ENCODE results near the gene INPP4A. TPM values are rescaled to one million over a fixed set of nuclear protein-coding genes. Genes with fewer than 3 reads are reported as not detected.

INPP4A gene
- total RNA-seq, 4 donors from 2014 or later = 30.7 to 58.9 (median 39.4) TPM

DNA sequence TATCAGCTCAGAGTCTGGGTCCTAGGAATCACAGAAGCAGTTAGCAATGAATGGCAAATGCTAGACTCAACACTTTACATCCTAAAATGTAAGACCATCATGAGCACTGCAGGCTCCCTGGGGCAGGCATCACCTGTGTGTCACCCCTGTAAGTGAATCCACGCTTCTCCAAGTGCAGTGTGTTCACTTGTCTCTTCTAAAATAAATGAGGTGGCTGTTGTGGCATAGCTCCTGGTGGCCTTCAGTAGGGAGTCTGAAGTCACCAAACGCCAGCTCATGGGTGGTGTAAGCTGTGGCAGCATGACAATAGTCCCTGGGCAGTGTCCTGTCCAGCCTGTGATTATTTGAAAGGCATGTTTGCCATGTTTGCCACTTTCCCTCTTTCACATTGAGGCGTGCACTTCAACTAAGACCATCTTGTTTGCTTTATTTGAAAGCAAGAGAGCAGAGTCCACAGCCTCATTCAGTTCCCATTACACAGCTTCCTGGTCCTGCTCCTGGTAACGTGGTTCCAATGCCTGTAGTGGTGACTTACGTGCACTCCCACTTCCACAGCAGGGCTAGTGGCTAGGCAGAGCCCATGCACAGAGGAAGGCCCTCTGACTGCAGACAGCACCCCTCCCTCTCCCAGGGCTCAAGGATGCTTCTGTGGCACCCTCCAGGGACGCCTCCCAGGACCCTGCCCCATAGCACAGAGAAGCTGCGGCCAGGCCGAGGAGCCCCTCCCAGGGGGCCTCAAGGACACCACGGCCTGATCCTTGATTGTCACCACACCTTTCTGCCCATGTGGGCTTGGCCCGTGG, 139.4 kb downstream of the INPP4A start:
- H3K36me3 ChIP-seq = peaks cover 0 to 69% (median 49%) of the 10 kb centered on the region in 4 donors
- TF ChIP-seq EP300 (IDR thresholded peaks at IDR 0.05) (no peak), POLR2AphosphoS5 (IDR thresholded peaks at IDR 0.05) (no peak), POLR2A (IDR thresholded peaks at IDR 0.05; ENCODE audit: low read depth) (no peak)
- TF ChIP-seq, protein P1, sequence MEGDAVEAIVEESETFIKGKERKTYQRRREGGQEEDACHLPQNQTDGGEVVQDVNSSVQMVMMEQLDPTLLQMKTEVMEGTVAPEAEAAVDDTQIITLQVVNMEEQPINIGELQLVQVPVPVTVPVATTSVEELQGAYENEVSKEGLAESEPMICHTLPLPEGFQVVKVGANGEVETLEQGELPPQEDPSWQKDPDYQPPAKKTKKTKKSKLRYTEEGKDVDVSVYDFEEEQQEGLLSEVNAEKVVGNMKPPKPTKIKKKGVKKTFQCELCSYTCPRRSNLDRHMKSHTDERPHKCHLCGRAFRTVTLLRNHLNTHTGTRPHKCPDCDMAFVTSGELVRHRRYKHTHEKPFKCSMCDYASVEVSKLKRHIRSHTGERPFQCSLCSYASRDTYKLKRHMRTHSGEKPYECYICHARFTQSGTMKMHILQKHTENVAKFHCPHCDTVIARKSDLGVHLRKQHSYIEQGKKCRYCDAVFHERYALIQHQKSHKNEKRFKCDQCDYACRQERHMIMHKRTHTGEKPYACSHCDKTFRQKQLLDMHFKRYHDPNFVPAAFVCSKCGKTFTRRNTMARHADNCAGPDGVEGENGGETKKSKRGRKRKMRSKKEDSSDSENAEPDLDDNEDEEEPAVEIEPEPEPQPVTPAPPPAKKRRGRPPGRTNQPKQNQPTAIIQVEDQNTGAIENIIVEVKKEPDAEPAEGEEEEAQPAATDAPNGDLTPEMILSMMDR (IDR thresholded peaks at IDR 0.05) = no peak
- intact Hi-C loops (cut with DNase I) = no loop called here

DNA sequence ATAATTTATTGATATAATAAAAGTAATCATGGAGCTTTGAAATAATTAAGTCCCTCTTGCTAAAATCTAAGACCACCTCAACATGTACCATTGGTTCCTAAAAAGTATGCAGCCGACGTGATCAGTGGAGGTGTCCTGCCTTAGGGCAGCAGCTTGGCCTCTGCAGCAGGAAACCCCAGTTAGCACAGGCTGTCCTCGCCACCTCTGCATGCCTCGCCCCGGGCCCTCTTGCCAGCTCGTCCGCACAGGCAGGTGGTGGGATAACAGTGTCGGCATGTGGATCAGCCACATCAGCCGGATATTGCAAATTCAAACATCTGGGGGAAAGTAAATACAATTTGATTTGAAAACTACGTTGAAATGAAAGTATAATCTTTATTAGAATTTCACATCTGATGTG, 140.7 kb downstream of the INPP4A start:
- H3K27me3 ChIP-seq = no peaks in the 10 kb centered on the region
- peaks cover 0 to 9% (median 4%) of the 10 kb centered on the region in 4 donors for H3K4me1 ChIP-seq
- H3K4me3 ChIP-seq = no peak overlapping the region
- peak; percentile 66 for DNase-seq (ENCODE audit: extremely low spot score)
- H3K36me3 ChIP-seq = peaks cover 0 to 67% (median 51%) of the 10 kb centered on the region in 4 donors
- TF ChIP-seq POLR2A (IDR thresholded peaks at IDR 0.05; ENCODE audit: low read depth) (no peak), EP300 (IDR thresholded peaks at IDR 0.05) (no peak), POLR2AphosphoS5 (IDR thresholded peaks at IDR 0.05) (no peak)
- TF ChIP-seq, protein P1 (IDR thresholded peaks at IDR 0.05) = no peak
- no peaks in the 10 kb centered on the region for H3K9me3 ChIP-seq
- 94% methylated on average over 10 of the region's 10 CpGs for WGBS
- no peak overlapping the region for H3K27ac ChIP-seq (replicated peaks in 1 of 4)
- intact Hi-C loops (cut with DNase I) = no loop called here

More for the DNA sequence above, 139.4 kb downstream of the INPP4A start:
- Histone ChIP-seq H3K4me1 (peaks cover 0 to 9% (median 4%) of the 10 kb centered on the region in 4 donors), H3K27me3 (no peaks in the 10 kb centered on the region), H3K4me3 (no peak overlapping the region), H3K27ac (replicated peaks in 1 of 4) (no peak overlapping the region), H3K9me3 (no peaks in the 10 kb centered on the region)
- 74% methylated on average over 6 of the region's 10 CpGs for WGBS
- DNase-seq (ENCODE audit: extremely low spot score) = no peak

DNA sequence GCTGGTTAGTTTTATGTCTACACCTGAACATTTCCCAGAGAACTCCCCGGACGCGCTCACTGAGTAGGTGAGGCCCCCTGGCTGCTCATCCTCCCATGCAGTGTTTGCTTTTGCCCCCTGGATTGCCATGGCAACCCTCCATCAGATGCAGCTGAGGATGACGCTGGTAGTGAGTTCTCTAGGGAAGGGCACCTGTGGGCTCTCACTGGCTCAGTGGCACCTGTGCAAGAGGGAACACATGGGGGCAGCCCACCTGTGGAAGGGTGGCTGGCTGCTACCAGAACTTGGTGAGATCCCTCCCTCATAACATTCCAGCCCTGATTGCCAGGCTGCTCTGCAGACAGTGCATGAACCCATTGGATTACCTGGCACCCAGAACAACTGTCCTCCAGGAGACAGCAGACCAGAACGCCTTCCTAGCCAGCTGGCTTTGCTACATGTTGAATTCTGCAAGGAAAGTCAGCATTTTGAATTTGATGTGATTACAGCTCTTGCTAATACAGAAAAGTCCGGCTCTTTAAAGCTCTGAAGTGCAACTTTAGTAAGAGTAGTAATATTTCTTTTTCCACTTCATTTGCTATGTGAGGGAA, 142.0 kb downstream of the INPP4A start:
- intact Hi-C loops (cut with DNase I) = no loop called here
- no peaks in the 10 kb centered on the region for H3K9me3 ChIP-seq
- peak; percentile 50 for DNase-seq (ENCODE audit: extremely low spot score)
- TF ChIP-seq POLR2A (IDR thresholded peaks at IDR 0.05; ENCODE audit: low read depth) (no peak), POLR2AphosphoS5 (IDR thresholded peaks at IDR 0.05) (no peak), EP300 (IDR thresholded peaks at IDR 0.05) (no peak)
- TF ChIP-seq, protein P1 (IDR thresholded peaks at IDR 0.05) = no peak
- no peak overlapping the region for H3K4me3 ChIP-seq
- H3K4me1 ChIP-seq = peaks cover 0 to 4% (median 2%) of the 10 kb centered on the region in 4 donors
- peaks cover 0 to 74% (median 53%) of the 10 kb centered on the region in 4 donors for H3K36me3 ChIP-seq
- H3K27me3 ChIP-seq = no peaks in the 10 kb centered on the region
- WGBS = 90% methylated on average over 6 of the region's 6 CpGs
- H3K27ac ChIP-seq (replicated peaks in 1 of 4) = no peak overlapping the region

DNA sequence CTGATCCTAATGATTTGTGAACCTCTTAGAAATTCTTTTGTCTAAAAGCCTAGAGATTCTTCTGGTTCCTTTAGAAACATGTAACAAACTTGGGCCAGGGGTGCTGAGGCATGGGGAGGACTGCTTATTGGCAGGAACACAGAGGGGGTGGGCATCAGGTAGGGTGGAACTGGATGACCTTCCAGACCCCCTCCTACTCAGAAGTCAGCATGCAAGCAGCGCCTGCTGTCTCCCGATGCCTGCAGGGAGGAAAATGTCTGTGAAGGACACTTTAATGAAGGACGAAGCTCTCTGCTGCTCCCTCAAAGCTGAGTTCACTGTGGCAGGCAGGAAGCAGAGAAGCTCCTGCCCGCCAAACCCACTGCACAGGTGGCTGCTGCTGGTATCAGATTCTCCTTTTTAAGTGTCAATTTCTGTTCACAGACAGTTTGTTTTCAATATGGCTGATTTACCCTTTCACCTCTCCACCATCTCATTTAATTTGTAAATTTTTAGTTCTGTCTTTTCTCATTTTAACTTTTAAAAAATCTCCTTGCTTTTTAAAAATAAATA, 144.3 kb downstream of the INPP4A start:
- H3K4me1 ChIP-seq = no peaks in the 10 kb centered on the region
- no peak overlapping the region for H3K4me3 ChIP-seq
- no peaks in the 10 kb centered on the region for H3K9me3 ChIP-seq
- 79% methylated on average over 4 of the region's 4 CpGs for WGBS
- H3K27ac ChIP-seq (replicated peaks in 1 of 4) = no peak overlapping the region
- DNase-seq (ENCODE audit: extremely low spot score) = peak; percentile 74
- H3K36me3 ChIP-seq = peaks cover 4 to 70% (median 38%) of the 10 kb centered on the region in 4 donors
- TF ChIP-seq EP300 (IDR thresholded peaks at IDR 0.05) = no peak
- no peak for TF ChIP-seq POLR2A (IDR thresholded peaks at IDR 0.05; ENCODE audit: low read depth)
- TF ChIP-seq POLR2AphosphoS5 (IDR thresholded peaks at IDR 0.05) = no peak
- TF ChIP-seq, protein P1 (IDR thresholded peaks at IDR 0.05) = no peak
- no peaks in the 10 kb centered on the region for H3K27me3 ChIP-seq
- intact Hi-C loops (cut with DNase I) = no loop called here
